Dendritic cell treated with granulocyte-macrophage colony-stimulating factor and Interleukin-4, amounts not matched to agents 40 ng/mL and 50 ng/mL, for 4 days (primary cell): ENCODE results near the gene NHERF1.

Source experiments
- H3K27ac Mint-ChIP-seq: one replicate; pipeline ENCODE4 v1.8.0; 2022; ENCODE audit warnings: mild to moderate bottlenecking, mixed read lengths
- H3K27me3 Mint-ChIP-seq: one replicate; pipeline ENCODE4 v1.8.0; 2022; ENCODE audit warnings: mild to moderate bottlenecking, mixed read lengths
- H3K36me3 Mint-ChIP-seq: one replicate; pipeline ENCODE4 v1.8.0; 2022; ENCODE audit warnings: low read depth, mixed read lengths
- H3K4me1 Mint-ChIP-seq: one replicate; pipeline ENCODE4 v1.8.0; 2022; ENCODE audit warnings: low read depth, mixed read lengths
- H3K4me3 Mint-ChIP-seq: one replicate; pipeline ENCODE4 v1.8.0; 2022; ENCODE audit warnings: mild to moderate bottlenecking, moderate library complexity, mixed read lengths
- H3K9me3 Mint-ChIP-seq: one replicate; pipeline ENCODE4 v1.8.0; 2022; ENCODE audit warnings: mixed read lengths
- intact Hi-C: fragments of 100-400 bp; cut with micrococcal nuclease; formaldehyde crosslinking; loops from one replicate; pipeline ENCODE4 v1.15.0; 2022

The NHERF1 gene

GRCh38 chr17:74814453-74814852 lies 66.0 kb downstream of the NHERF1 start:
- no peak overlapping the region for H3K4me3 Mint-ChIP-seq
- H3K9me3 Mint-ChIP-seq = no peaks in the 10 kb centered on the region
- H3K27me3 Mint-ChIP-seq = peaks cover 13% of the 10 kb centered on the region
- intact Hi-C loops = no loop called here
- H3K4me1 Mint-ChIP-seq = peaks cover 57% of the 10 kb centered on the region
- H3K27ac Mint-ChIP-seq = no peak overlapping the region
- peaks cover 80% of the 10 kb centered on the region for H3K36me3 Mint-ChIP-seq

GRCh38 chr17:74815067-74815466 lies 66.6 kb downstream of the NHERF1 start:
- intact Hi-C loops = no loop called here
- H3K4me3 Mint-ChIP-seq = no peak overlapping the region
- H3K36me3 Mint-ChIP-seq = peaks cover 82% of the 10 kb centered on the region
- peaks cover 10% of the 10 kb centered on the region for H3K27me3 Mint-ChIP-seq
- H3K27ac Mint-ChIP-seq = no peak overlapping the region
- H3K4me1 Mint-ChIP-seq = peaks cover 51% of the 10 kb centered on the region
- no peaks in the 10 kb centered on the region for H3K9me3 Mint-ChIP-seq

GRCh38 chr17:74815550-74816370 lies 67.3 kb downstream of the NHERF1 start:
- no peak overlapping the region for H3K4me3 Mint-ChIP-seq
- intact Hi-C loops = no loop called here
- H3K36me3 Mint-ChIP-seq = peaks cover 82% of the 10 kb centered on the region

GRCh38 chr17:74816905-74817620 lies 68.6 kb downstream of the NHERF1 start:
- Mint-ChIP-seq H3K27me3 (peaks cover 8% of the 10 kb centered on the region), H3K4me1 (peaks cover 32% of the 10 kb centered on the region), H3K9me3 (no peaks in the 10 kb centered on the region), H3K27ac (no peak overlapping the region), H3K4me3 (no peak overlapping the region), H3K36me3 (peaks cover 89% of the 10 kb centered on the region)
- intact Hi-C loops = no loop called here

More at GRCh38 chr17:74815550-74816370, 67.3 kb downstream of the NHERF1 start:
- Mint-ChIP-seq H3K9me3 (no peaks in the 10 kb centered on the region), H3K4me1 (peaks cover 44% of the 10 kb centered on the region), H3K27ac (no peak overlapping the region), H3K27me3 (peaks cover 8% of the 10 kb centered on the region)

- peaks cover 3% of the 10 kb centered on the region for H3K27me3 Mint-ChIP-seq
- peaks cover 19% of the 10 kb centered on the region for H3K4me1 Mint-ChIP-seq
- H3K9me3 Mint-ChIP-seq = no peaks in the 10 kb centered on the region
- intact Hi-C loops = no loop called here
- no peak overlapping the region for H3K27ac Mint-ChIP-seq
- H3K4me3 Mint-ChIP-seq = no peak overlapping the region
- peaks cover 92% of the 10 kb centered on the region for H3K36me3 Mint-ChIP-seq
Observed at GRCh38 chr17:74818291-74818938, 70.0 kb downstream of the NHERF1 start.
